GM19324 (cell line): Measurements from ENCODE around the gene SMG7.

ENCODE experiments used
- ATAC-seq: cut with Tn5 transposase; IDR thresholded peaks from one replicate; pipeline ENCODE4 v1.9.1; 2021; ENCODE audit warnings: mild to moderate bottlenecking, moderate library complexity; ENCODE audit not compliant: unreplicated experiment, low FRiP score

The SMG7 gene

GRCh38 chr1:183553331-183553730, 81.0 kb downstream of the SMG7 start:
- ATAC-seq, result no peak

- ATAC-seq, result no peak
Measured at GRCh38 chr1:183553764-183554163, 81.5 kb downstream of the SMG7 start.

GRCh38 chr1:183554577-183554976, 82.3 kb downstream of the SMG7 start:
- ATAC-seq, result no peak

- no peak for ATAC-seq
Measured at GRCh38 chr1:183559061-183559460, 86.8 kb downstream of the SMG7 start.

- ATAC-seq, result no peak
Measured at GRCh38 chr1:183562701-183563100, 90.4 kb downstream of the SMG7 start.

GRCh38 chr1:183565261-183565660, 93.0 kb downstream of the SMG7 start:
- no peak for ATAC-seq

GRCh38 chr1:183566026-183566425, 93.7 kb downstream of the SMG7 start:
- no peak for ATAC-seq

- no peak for ATAC-seq
Measured at GRCh38 chr1:183567584-183567983, 95.3 kb downstream of the SMG7 start.

GRCh38 chr1:183568176-183569021, 96.1 kb downstream of the SMG7 start:
- no peak for ATAC-seq

GRCh38 chr1:183569141-183569540, 96.8 kb downstream of the SMG7 start:
- ATAC-seq, result no peak

- ATAC-seq, result no peak
Measured at GRCh38 chr1:183569801-183570200, 97.5 kb downstream of the SMG7 start.

GRCh38 chr1:183570451-183570850, 98.2 kb downstream of the SMG7 start:
- ATAC-seq, result no peak

GRCh38 chr1:183571678-183572268, 99.5 kb downstream of the SMG7 start:
- ATAC-seq, result no peak

GRCh38 chr1:183572721-183573120, 100.4 kb downstream of the SMG7 start:
- no peak for ATAC-seq

- ATAC-seq, result no peak
Measured at GRCh38 chr1:183575606-183576005, 103.3 kb downstream of the SMG7 start.

GRCh38 chr1:183576537-183576936, 104.2 kb downstream of the SMG7 start:
- ATAC-seq, result no peak

GRCh38 chr1:183577897-183578465, 105.7 kb downstream of the SMG7 start:
- ATAC-seq, result no peak

GRCh38 chr1:183578856-183579255, 106.6 kb downstream of the SMG7 start:
- ATAC-seq, result no peak

- no peak for ATAC-seq
Measured at GRCh38 chr1:183580281-183580682, 108.0 kb downstream of the SMG7 start.

- no peak for ATAC-seq
Measured at GRCh38 chr1:183582021-183582713, 109.9 kb downstream of the SMG7 start.

- no peak for ATAC-seq
Measured at GRCh38 chr1:183583466-183583865, 111.2 kb downstream of the SMG7 start.
